HG03039 (cell line): ENCODE data around the gene AKR1E2.
"Not testable (repeated sequence)": the region's sequence is repeated elsewhere in the genome, so short reads cannot be mapped to it uniquely, and the experiment has no call there.

Experiments
- ATAC-seq: cut with Tn5 transposase; IDR thresholded peaks from one replicate; pipeline ENCODE4 v1.9.1; 2021; ENCODE audit warnings: mild to moderate bottlenecking, moderate library complexity; ENCODE audit not compliant: unreplicated experiment

Gene AKR1E2

DNA sequence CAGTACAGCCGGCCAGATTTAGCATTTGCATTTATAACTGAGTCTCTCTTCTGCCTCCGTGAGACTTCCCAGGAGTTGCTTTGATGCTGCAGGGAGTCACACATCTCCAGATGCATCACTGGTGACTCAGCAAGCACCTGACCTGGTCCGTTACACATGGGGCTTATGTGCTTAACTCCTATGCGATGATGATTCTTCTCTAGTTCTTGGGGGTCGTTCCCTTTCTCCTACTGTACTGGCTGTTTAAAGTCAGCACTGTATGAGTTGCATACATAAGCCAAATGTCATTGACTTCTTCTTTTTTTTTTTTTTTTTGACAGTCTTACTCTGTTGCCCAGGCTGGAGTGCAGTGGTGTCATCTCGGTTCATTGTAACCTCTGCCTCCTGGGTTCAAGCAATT lies 13.0 kb upstream of the AKR1E2 start:
- no peak for ATAC-seq

DNA sequence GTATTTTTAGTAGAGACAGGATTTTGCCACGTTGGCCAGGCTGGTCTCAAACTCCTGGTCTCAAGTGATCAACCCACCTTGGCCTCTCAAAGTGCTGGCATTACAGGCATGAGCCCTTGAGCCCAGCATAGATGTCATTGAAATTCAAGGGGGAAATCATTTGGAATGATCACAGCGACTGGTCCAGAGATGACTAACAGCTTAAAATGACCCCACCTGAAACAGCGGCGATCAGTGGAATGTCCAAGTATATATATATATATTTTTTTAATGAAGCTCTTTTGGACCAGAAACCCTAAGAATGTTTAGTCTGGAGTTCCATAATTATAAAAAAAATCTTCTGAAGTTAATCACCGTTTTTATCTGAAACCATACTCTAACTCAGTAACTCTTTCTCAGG lies 12.5 kb upstream of the AKR1E2 start:
- no peak for ATAC-seq

DNA sequence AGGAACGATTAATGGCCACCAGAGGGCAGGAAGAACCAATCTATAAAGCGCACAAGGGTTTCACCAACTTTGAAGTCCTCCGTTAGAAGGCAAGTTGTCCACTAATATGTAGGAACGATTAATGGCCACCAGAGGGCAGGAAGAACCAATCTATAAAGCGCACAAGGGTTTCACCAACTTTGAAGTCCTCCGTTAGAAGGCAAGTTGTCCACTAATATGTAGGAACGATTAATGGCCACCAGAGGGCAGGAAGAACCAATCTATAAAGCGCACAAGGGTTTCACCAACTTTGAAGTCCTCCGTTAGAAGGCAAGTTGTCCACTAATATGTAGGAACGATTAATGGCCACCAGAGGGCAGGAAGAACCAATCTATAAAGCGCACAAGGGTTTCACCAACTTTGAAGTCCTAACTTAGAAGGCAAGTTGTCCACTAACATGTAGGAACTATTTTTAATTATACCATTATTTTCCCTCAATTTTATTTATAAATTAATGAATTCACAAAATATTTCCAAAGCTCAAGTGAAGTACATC lies 10.3 kb upstream of the AKR1E2 start:
- not testable (repeated sequence) for ATAC-seq

DNA sequence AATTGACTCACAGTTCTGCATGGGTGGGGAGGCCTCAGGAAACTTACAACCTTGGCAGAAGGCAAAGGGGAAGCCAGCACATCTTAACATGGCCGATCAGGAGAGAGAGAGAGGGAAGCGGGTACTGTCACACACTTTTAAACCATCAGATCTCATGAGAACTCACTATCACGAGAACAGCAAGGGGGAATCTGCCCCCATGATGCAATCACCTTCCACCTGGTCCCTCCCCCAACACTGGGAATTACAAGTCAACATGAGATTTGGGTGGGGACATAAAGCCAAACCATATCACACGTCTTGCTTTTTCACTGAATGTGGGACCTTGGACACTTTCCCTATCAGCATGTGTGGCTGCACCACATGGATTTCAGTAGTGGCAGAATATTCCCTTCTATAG lies 9.0 kb upstream of the AKR1E2 start:
- ATAC-seq, result no peak

DNA sequence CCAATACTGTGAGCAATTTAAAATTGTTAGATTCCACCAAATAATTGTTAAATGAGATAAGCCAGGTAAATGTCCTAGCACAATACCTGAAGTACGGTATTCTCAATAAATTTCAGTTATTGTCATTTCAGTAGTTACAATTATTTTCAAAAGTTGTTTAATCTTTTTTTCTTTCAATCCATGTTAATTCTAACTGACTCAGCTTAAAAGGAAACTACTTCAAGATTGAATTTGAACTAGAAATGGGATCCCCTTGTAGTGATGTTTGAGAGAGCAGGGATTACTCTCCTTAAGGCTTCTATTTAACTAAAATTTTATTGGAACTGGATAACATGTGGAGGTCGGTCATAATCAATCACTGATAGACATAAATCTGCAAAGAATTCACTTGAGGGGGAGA lies 6.9 kb upstream of the AKR1E2 start:
- no peak for ATAC-seq

DNA sequence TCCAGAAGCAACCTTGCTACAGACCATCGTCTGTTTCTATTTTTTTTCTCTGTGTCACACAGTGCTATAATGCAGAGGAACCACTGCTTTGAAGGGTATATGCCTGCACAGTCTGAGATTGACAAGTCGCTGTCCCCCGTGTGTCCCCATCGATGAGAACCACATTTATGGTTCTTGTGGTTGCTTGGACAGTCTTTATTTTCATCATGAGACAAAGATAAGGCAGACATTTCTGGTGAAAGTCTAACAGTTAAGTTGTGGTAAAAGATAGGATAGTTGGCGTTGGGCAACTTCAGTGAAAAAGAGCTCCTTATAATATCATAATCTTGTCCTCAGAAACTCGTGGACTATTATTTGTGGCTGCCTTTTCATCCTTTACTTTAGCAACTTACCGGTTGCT lies 6.3 kb upstream of the AKR1E2 start:
- no peak for ATAC-seq

DNA sequence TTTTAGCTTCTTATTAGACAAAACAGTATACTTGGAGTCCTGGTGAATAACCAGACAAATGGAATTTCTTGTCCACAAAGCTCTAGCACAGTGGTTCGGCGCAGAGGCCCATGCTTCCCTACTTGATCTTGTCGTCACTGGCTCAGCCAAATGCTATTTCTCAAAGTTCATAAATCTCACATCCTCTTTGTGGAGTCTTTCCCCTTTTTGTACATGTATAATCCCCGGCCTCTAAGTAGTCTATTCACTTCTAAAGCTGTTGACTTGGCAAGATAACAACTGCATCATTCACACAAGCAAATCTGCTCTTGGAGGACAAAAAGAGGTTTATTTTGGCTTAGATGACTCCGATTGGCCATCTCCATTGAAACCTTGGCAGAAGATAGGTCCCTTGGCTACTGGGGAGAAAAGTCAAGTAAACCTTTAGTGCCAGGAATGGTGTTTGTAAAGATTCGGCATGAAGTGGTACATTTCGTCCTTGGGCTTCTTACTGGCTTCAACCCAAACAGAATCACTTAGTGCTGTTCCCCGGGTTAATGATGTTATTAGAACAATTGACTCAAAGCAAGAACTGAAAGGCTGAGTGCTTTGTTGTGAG lies 5.1 kb upstream of the AKR1E2 start:
- no peak for ATAC-seq

DNA sequence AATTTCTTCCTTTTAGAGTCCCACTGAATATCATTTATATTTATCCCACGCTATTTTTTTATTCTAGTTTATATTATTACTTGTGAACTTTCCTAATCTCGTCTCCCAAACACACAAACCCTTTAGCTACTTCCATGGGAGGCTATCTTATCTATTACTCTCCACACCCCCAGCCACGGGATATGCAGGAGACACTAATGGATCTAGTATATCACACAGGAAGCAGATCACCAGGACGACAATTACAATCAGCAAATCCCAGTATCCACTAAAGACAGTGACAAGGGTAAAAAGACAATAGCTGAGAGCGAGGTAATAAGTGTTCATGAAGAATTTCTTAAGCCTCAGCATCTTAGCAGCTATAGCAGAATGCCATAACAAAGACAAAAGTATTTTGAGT lies 3.8 kb upstream of the AKR1E2 start:
- no peak for ATAC-seq

DNA sequence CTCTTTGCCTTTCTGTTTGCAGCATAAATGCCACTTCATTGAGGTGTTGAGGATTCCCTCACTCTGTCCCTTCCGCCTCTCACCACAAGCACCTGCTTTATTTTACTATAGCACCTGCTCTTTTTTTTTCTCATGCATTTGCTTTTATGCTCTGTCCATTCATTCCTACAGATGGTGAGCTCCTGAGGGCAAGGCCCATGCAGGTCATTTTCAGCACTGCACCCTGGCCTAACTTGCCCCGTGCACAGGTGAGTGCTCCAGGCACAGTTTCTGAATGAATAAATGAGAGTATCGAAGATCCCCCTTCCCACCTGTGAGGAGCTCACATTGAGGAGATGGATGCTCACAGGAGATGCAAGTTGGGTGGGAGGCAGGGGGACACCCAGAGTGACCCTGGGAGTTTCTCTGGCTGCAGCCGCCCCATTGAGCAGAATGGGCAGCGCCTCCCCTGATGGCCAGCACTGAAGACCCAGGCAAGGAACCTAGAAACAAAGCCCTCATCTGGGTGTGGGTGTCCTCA lies 1.2 kb upstream of the AKR1E2 start:
- no peak for ATAC-seq

DNA sequence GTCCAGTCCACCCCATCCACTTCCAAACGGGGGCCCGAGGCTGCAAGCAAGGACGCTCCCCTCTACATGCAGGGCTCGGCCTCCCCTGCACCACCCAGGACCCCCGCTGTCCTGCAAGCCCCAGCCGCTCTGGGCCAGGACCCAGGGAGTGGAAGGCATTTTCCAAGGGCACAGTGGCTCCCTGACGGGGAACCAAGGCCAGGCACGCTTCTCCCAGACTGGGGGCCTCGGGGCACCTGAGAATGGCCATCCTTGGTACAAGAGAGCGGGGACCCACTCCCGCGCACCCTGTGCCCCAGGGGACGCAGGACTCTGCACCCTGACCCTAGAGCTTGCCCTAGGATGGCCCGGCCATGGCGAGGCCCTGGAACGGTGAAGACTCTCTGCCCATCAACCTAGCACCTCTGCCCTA lies 545 bp upstream of the AKR1E2 start:
- no peak for ATAC-seq

DNA sequence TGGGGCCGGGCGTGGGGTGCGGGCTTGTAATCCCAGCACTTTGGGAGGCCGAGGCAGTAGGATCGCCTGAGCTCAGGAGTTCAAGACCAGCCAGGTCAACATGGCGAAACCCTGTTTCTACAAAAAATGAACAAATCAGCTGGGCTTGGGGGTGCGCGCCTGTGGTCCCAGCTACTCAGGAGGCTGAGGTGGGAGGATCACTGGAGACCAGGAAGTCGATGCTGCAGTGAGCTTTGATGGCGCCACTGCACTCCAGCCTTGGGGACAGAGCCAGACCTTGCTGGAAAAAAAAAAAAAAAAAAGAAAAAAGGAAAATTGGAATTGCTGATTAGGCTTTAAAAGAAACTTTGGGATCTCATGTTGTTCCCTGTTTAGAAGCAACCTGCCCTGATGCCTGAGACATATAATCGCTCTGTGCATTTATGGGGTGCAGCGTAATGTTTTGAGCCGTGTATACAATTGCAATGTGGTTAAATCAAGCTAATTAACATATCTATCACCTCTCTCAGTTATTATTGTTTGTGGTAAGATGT lies 851 bp downstream of the AKR1E2 start:
- ATAC-seq, result no peak

DNA sequence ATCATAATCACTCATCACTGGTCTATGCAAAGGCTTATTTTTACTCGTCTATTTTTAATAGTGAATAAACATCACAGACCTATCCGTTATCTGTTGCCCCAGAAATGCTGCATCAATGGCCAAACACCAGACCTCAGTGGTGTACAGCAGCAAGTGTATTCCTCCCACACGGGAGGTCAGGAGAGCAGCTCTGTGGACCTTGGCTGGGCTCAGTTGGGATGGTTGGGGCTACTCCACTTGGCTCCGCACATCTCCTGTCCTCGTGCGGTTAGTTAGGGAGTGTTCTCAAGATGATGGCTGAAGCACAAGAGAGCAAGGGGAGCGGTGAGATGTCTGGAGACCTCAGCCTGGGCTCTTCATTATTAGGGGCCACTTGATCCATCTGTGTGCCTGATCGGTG lies 2.0 kb downstream of the AKR1E2 start:
- ATAC-seq, result no peak

DNA sequence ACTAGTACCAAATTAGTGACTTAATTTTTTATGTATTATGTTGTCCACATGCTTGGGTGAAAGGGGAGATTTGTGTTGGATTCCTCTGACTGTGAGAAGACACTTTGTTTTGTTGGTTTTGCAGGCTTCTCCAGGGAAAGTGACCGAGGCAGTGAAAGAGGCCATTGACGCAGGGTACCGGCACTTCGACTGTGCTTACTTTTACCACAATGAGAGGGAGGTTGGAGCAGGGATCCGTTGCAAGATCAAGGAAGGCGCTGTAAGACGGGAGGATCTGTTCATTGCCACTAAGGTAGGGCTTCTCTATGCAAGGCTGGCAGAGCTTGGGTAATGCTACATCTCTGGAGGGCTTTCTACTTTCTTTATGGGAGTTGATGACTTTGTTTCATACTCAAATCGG lies 4.5 kb downstream of the AKR1E2 start:
- ATAC-seq, result no peak

DNA sequence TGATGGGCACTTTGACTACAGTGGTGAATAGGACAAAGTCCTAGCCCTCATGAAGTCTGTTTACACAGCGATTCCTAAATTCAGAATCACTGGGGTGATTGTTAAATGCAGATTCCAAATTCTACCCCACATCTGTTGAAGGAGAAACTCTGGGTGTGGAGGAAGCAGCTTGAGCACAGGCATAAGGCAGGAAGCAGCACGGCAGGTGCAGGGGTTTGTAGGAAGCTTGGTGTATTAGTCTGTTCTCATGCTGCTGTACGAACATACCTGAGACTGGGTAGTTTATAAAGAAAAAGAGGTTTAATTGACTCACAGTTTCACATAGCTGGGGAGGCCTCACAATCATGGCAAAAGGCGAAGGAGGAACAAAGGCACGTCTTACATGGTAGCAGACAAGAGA lies 5.1 kb downstream of the AKR1E2 start:
- no peak for ATAC-seq

DNA sequence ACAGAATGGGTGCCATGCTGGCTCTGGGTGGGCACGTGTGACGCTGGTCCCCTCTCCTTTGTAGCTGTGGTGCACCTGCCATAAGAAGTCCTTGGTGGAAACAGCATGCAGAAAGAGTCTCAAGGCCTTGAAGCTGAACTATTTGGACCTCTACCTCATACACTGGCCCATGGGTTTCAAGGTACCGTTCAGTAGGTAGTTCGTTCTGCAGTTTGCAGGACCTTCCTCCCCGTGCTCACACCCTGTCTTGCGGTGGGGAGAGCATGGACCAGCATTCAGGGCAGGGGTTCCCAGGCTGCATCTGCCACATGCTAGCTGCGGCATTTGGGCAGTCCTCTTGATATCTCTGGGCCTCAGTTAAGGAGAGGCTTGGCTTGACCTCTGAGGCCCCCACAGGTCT lies 7.3 kb downstream of the AKR1E2 start:
- ATAC-seq, result no peak

DNA sequence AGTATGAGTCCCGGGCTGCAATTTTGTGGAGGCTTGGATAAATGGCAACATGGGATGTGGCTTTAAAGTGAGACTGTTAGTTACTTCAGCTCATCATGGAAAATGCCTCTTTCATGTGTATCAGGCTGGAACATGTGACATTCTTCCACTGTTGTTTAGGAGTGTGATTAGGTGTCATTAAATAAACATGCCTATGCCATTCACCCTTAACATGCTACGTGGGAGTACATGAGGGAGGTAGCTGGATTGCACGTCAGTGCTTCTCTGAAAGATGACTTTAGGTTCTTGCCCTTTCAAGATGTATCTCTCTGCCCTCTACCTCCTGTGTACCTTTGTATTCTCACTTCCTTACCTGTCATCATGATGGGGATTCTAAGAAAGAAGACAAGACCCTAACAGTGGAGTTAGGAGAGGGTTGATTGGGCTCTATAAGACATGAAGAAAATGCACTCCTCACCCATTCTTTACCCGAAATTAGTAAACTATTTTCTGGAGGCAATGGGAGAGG lies 8.9 kb downstream of the AKR1E2 start:
- no peak for ATAC-seq

DNA sequence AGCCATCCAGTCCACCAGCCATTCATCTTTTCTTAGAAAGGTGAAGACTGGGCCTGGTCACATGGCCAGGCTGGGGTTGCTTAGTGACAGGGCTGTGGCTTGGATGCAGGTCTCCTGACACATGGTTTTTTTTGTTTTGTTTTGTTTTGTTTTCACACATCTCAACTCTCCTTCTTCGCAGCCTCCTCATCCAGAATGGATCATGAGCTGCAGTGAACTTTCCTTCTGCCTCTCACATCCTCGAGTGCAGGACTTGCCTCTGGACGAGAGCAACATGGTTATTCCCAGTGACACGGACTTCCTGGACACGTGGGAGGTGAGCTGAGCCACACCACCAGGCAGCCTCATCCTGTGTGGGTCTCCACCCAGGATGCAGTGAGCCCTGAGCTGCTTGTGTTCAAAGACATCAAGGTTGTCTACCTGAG lies 9.5 kb downstream of the AKR1E2 start:
- no peak for ATAC-seq

DNA sequence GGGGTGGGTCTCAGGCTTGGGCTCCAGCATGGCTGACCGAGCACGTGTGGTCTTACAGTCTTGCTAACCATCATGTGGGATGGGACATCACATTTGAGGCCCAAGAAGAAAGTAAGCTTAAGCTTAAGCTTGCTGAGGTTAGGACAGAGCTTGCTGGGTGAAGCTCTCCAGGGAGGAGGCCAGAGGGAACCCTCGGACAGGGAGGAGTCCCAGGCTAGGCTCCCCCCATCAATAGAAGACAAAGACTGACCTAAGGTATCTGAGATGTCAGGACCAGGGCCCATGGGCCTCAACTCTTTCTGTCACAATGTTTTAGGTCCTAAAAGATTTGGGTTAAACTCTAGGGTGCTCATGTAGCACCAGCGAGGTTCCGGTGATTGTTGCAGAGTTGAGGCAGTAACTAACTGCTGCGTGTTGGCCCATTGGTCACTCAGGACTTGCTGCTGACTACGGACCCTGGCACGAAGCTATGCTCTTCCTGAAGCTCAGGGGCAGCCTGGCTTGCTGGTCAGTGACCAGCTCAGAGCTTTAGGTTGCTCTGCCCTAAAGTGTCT lies 10.5 kb downstream of the AKR1E2 start:
- no peak for ATAC-seq

DNA sequence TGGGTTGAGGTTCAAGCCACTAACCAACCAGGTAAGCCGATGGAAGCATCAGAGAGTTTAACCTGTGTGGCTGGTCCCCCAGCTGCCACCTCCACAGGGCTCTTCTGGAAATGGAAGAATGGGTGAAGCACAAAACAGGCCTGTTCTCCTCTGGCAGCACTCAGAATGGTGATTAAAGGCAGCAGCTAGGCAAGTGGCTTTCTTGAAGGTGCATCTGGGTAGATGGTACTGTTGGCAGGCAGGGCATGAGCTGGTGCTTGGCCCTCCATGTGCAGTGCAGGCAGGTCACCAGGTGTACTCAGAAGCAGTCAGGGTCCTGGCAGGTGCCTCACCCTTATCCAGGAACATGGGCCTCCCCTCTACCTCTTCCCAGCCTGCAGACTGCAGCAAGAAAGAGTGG lies 11.5 kb downstream of the AKR1E2 start:
- no peak for ATAC-seq

DNA sequence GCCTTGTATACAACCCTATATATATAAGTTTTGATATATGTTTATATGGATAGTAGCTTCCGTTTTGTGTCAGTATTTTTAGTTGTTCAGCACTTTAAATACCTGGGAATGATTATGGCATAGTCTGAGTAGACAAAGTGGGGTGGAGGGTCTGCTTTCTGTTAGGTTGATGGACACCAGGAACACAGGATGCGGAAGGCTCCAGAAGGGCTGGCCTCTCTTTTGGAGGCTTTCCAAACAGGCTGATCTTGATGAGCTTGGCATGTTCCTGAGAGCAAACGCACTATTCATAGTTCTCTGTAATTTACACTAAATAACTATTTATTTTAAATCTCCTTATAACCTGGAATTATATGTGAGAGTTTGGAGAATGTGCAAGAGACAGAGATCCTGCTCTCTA lies 12.7 kb downstream of the AKR1E2 start:
- ATAC-seq, result no peak

DNA sequence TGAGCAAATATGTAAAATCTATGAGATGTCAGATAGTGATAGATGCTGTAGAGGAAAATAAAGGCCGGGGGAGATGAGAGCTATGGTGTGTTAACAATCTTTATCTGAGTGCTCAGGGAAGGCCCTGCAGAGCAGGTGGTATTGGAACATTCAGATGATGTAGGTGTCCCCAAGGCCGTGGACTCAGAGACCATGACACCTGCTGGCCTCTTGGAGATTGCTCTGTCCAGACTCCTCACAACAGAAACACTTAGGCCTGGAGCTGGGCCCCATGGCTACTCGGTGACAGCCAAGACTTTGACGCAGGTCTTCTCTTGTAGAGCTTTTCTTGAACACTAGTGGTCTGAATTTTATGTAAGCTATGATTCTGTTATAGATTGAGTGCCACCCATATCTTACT lies 13.3 kb downstream of the AKR1E2 start:
- no peak for ATAC-seq

DNA sequence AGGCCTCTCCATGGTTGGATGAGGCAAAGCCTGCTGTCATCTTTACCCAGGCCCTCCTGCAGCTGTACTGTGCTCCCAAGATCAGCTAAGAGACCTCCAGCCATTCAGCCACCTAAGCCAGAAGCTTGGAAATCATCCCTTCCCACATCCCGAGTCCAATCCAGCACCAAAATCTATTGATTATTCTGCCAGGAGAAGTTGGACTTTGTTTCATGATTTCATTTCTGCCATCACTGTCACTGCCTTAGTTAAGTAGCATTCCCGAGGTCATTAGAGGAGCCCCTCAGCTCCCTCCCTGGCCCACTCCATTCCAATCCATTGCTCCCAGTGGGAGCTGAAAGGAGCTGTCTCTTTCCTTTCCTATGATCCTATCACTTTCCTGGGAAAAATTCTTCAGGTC lies 14.1 kb downstream of the AKR1E2 start:
- no peak for ATAC-seq
